ENCODE results near the gene DOC2B.

DOC2B gene

GRCh38 chr17:164303-165235, 16.9 kb downstream of the DOC2B start:
- H3K4me3 ChIP-seq (ENCODE audit: low read depth, low read length) = no peak overlapping the region

DNA sequence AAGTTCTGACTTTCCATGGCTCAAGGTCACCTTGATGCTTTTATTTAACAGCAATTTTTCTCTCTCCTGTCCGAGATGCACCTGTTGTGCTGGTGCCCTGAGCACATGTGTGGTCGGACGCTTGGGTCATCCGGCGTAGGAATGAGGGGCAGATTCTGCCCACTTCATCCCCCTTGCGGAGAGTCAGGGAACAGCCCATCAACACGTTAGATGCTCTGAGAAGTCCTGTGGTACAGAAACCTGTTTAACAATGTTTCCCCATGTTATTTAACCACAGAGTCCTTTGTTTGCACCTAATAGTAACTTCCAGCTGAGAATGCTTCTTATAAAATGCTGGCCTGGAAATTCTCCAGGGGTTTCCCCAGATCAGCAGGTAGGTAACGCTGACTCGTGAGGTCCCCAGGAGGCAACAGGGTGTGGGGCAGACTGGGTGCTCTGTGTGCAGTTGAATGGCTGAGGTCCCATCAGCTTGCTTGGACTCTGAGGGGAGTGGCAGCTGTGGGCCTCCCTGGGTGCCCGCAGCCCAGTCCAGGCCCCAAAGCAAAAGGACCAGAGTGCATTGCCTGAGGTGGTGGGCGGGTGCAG, 17.8 kb downstream of the DOC2B start:
- H3K4me3 ChIP-seq (ENCODE audit: low read depth, low read length) = no peak overlapping the region

GRCh38 chr17:162689-163088, 18.8 kb downstream of the DOC2B start:
- no peak overlapping the region for H3K4me3 ChIP-seq (ENCODE audit: low read depth, low read length)

GRCh38 chr17:161481-161880, 20.0 kb downstream of the DOC2B start:
- no peak overlapping the region for H3K4me3 ChIP-seq (ENCODE audit: low read depth, low read length)

DNA sequence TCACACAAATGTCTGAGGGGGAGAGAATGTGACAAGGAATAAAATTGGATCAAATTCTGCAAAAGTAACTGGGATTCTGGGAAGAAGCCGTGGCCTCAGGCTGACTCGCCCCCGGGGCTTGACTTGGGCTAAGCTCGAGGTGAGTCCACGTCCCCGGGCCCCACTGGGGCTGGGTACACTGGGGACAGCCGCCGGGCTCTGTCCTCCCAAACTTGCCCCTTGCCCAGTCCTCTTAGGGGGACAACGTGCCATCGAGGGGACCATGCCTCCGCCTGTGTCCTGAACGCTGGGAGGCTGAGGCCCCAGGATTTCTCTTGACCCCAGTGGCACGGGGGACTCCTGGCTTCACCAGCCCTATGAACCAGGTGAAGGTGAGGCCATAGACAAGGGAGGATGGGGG, 21.1 kb downstream of the DOC2B start:
- H3K4me3 ChIP-seq (ENCODE audit: low read depth, low read length) = no peak overlapping the region

DNA sequence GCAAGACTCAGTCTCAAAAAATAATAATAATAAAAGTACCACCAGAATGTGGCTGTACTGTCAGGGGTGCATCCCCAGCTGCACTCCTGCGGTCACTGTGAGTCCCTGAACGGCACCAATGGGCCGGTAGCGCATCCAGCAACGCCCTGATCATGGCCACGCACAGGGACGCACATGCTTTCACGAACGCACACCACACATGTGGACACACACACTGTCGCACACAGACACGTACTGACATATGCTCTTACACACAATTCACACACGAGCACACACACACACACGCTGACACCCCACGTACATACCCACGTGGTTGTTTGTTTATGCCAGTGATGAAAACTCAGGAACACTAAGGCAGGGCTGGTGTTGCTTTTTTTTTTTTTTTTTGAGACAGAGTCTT, 21.8 kb downstream of the DOC2B start:
- no peak overlapping the region for H3K4me3 ChIP-seq (ENCODE audit: low read depth, low read length)

- no peak overlapping the region for H3K4me3 ChIP-seq (ENCODE audit: low read depth, low read length)
These were observed 23.1 kb downstream of the DOC2B start for GRCh38 chr17:158379-158778.

- H3K4me3 ChIP-seq (ENCODE audit: low read depth, low read length) = no peak overlapping the region
These were observed 23.5 kb downstream of the DOC2B start for GRCh38 chr17:157901-158300.

GRCh38 chr17:156946-157345, 24.5 kb downstream of the DOC2B start:
- H3K4me3 ChIP-seq (ENCODE audit: low read depth, low read length) = no peak overlapping the region

DNA sequence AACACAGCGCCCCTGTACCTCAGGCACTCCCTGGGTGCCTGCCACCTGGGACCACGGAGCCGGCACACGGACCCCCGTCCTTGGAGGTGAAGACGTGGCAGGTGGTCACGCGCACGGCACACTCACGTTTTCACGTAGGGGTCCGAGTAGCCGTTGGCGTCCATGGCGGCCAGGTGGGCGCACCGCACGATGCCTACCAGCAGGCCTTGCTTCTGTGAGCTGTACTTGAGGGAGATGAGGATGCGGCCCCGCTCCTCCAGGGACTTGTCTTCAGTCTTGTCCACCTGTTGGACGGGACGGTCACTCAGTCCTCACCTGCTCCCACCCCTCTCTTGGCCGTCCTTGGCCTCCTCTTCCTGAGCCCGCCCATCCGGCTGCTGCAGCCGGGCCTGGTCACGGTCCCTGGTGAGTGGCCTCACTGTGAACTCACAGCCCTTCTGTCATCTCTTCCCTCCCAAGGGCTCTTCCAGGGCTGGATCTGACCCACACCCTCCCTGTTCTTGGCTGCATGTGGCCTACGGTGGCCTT, 25.3 kb downstream of the DOC2B start:
- H3K4me3 ChIP-seq (ENCODE audit: low read depth, low read length) = no peak overlapping the region

DNA sequence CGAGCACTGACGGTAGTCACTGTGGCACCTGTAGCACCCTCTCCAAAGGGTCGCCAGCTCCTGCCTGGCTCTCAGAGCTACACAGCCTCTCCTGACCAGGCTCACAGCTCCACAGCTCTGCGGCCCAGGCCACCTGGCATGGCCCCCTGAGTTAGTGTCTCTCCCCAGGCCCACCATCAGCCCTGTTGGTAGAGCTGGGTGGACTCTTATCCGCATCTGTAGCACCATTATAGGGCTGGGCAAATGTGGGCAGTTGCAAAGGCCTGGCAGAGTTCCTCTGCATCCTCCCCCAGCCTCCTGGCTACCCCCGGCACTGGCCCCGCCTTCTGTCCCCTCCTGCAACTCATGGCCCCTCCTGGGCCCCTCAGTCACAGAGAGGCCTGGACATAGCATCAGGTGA, 25.9 kb downstream of the DOC2B start:
- no peak overlapping the region for H3K4me3 ChIP-seq (ENCODE audit: low read depth, low read length)

DNA sequence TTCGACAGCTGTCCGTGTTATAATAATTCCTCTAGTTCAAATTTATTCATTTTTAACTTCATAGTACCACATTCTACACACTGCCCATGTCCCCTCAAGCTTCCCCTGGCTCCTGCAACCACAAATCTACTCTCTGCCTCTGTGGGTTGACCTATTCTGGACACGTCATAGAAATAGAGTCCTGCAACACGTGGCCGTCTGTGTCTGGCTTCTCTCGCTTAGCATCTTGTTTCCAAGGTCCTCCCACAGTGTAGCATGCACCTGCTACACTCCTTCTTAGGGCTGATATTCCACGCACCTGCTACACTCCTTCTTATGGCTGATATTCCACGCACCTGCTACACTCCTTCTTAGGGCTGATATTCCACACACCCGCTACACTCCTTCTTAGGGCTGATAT, 27.6 kb downstream of the DOC2B start:
- H3K4me3 ChIP-seq (ENCODE audit: low read depth, low read length) = no peak overlapping the region

DNA sequence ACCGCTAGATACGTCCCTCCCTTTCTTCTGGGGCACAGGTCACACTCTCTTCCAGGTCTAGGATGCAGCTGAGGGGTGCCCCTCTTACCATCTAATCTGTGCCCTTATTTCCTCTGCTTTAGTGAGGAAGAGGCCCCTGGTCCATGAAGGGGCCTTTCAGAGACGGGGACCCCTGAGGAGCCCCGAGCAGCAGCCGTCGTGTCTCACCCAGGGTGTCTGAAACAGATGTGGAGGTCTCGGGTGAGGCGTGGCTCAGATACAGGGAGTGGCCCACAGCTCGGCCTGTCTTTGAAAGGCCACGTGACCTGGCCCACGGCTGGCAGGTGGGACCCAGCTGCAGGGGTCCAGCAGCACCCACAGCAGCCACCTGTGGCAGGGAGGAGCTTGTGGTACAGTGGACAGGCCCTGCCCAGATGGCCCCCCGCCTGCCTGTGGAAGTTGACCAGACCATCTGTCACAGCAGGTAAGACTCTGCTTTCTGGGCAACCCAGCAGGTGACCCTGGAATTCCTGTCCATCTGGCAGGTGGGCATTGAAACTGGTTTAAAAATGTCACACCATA, 28.5 kb downstream of the DOC2B start:
- no peak overlapping the region for H3K4me3 ChIP-seq (ENCODE audit: low read depth, low read length)

GRCh38 chr17:151886-152859, 29.3 kb downstream of the DOC2B start:
- no peak overlapping the region for H3K4me3 ChIP-seq (ENCODE audit: low read depth, low read length)

DNA sequence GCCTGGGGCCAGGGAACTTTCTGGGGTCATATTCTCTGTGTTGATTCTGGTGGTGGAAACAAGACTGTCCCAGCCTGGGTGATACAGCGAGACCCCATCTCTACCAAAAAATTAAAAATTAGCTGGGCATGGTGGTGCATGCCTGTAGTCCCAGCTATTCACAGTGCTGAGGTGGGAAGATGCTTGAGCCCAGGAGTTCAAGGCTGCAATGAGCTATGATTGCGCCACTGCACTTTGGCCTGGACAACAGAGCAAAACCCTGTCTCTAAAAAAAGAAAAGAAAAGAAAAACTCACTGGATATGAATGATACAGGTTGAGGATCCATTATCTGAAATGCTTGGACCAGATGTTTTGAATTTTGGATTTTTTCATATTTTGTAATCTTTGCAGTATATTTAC, 30.4 kb downstream of the DOC2B start:
- no peak overlapping the region for H3K4me3 ChIP-seq (ENCODE audit: low read depth, low read length)

GRCh38 chr17:149897-150584, 31.4 kb downstream of the DOC2B start:
- H3K4me3 ChIP-seq (ENCODE audit: low read depth, low read length) = no peak overlapping the region

GRCh38 chr17:149231-149630, 32.2 kb downstream of the DOC2B start:
- H3K4me3 ChIP-seq (ENCODE audit: low read depth, low read length) = no peak overlapping the region

DNA sequence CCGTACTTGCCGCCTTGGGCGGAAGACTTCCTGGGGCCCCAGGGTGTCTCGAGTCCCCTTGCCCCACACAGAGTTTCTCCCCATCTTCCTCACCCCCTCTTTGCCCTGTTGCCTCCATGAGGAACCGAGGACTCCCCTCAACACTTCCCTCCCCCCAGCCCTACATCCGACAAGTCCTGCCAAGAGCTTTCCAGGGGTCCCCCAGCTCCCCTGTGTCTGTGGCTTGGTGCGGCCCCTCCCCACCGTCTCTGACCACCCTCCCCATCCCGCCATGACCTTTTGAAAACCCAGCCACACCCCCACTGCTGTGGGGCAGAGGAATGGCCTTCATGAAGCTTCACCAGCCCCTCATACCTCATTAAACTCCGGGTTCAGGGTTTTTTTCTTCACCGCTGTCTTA, 32.7 kb downstream of the DOC2B start:
- H3K4me3 ChIP-seq (ENCODE audit: low read depth, low read length) = no peak overlapping the region

- no peak overlapping the region for H3K4me3 ChIP-seq (ENCODE audit: low read depth, low read length)
These were observed 33.4 kb downstream of the DOC2B start for GRCh38 chr17:147796-148740.

Measured in iPS-11a (cell line).